GM19395 (cell line): ENCODE data around the gene KANSL1L.
"Not testable (repeated sequence)": the region's sequence is repeated elsewhere in the genome, so short reads cannot be mapped to it uniquely, and the experiment has no call there.

Experiments used
- ATAC-seq: cut with Tn5 transposase; IDR thresholded peaks from one replicate; pipeline ENCODE4 v1.9.1; 2021; ENCODE audit warnings: mild to moderate bottlenecking, moderate library complexity; ENCODE audit not compliant: unreplicated experiment

KANSL1L gene

GRCh38 chr2:210177769-210178168, 6.6 kb upstream of the KANSL1L start:
- no peak for ATAC-seq

DNA sequence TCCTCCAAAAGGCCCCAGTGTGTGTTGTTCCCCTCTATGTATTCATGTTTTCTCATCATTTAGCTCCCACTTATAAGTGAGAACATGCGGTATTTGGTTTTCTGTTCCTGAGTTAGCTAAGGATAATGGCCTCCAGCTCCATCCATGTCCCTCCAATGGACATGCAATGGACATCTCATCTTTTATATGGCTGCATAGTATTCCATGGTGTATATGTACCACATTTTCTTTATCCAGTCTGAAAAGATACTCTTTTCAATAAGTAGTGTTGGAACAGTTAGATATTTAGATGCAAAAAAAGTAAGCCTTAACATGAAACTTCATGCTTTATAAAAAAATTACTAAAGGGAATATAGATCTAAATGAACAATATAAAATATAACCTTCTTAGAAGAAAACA, 5.9 kb upstream of the KANSL1L start:
- ATAC-seq = not testable (repeated sequence)

GRCh38 chr2:210174086-210174485, 2.9 kb upstream of the KANSL1L start:
- ATAC-seq = no peak

GRCh38 chr2:210172219-210172575, 988 bp upstream of the KANSL1L start:
- no peak for ATAC-seq

GRCh38 chr2:210170446-210171303, 534 bp downstream of the KANSL1L start:
- peak; percentile 71 for ATAC-seq

- ATAC-seq = no peak
These were observed 1.1 kb downstream of the KANSL1L start for GRCh38 chr2:210170196-210170445.

- peak; percentile 34 for ATAC-seq
These were observed 1.6 kb downstream of the KANSL1L start for GRCh38 chr2:210169516-210170195.

GRCh38 chr2:210167227-210167626, 4.0 kb downstream of the KANSL1L start:
- no peak for ATAC-seq

DNA sequence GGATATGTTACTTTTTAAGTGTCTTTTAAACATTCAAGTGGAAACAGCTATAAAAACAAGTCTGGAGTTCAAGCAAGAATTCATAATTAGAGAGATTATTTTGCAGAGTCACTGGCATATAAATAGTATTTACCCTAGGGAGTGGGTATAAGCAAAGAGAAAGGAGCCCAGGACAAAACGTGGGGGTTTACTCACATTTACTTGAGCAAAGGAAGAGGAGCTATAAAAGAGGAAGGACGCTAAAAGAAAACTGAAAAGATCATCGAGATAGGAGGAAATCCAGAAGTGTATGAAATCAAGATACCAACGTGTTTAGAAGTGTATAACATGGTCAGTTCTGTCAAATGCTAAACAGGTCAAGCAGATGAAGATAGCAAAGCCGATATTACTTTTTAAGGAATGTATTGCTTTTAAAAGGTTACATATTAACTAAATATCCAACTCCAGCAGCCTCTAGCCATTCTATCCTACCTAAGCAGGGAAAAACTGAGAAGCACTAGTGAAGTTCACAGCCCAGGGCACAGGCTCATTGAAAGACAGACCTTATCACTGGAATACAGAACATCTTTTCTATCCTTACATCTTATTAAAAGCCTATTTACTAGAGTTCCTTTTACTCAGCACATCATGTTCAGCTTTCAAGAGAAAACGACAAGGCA, 8.6 kb downstream of the KANSL1L start:
- peak; percentile 47 for ATAC-seq

DNA sequence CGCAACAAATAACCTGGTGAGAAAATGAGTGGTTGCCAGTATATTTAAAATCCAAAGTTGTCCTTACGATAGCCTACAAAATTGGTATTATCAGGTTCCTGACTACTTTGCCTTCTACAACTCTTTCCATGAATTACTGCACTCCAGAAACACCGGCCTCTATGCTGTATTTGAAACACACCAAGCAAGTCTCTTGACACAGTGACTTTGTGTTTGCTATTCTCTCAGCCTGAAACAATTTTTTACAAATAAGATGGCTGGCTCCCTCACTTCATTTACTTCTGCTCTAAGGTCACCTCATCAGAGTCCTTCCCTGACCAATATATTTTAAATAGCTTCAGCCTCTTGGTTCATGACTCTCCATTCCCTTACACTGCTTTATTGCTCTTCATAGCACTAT, 12.2 kb downstream of the KANSL1L start:
- ATAC-seq = no peak

GRCh38 chr2:210158236-210158635, 13.0 kb downstream of the KANSL1L start:
- ATAC-seq = no peak

DNA sequence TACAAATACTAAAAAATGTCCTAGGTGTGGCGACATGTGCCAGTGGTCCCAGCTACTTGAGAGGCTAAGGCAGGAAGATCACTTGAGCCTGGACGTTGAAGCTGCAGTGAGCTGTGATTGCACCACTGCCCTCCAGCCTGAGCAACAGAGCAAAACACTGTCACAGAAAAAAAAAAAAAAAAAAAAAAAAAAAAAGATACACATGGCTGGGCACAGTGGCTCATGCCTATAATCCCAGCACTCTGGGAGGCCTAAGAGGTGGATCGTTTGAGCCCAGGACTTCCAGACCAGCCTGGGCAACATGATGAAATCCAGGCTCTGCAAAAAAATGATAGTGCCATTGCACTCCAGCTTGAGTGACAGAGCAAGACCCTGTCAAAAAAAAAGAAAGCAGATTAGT, 13.7 kb downstream of the KANSL1L start:
- ATAC-seq = no peak

DNA sequence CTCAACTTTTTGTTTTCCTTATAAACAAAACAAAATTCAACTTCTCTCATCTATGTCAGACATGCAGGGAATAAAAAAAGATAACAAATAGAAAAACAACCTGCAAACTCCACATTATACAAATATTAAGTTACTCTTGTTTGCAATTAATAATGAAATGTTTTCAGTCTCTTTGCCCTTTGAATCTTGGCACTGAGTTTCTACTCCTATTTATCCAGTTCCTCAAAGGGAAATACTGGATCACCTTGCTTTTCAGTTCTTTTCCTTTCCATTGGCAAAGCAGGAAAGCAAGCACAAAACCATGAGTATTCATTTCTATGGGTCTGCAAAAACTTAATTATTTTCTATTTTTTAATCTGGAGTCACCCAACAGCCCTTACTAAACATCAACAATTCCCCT, 23.6 kb downstream of the KANSL1L start:
- no peak for ATAC-seq

GRCh38 chr2:210132239-210132638, 39.0 kb downstream of the KANSL1L start:
- ATAC-seq = no peak

- ATAC-seq = no peak
These were observed 42.2 kb downstream of the KANSL1L start for GRCh38 chr2:210128961-210129360.

DNA sequence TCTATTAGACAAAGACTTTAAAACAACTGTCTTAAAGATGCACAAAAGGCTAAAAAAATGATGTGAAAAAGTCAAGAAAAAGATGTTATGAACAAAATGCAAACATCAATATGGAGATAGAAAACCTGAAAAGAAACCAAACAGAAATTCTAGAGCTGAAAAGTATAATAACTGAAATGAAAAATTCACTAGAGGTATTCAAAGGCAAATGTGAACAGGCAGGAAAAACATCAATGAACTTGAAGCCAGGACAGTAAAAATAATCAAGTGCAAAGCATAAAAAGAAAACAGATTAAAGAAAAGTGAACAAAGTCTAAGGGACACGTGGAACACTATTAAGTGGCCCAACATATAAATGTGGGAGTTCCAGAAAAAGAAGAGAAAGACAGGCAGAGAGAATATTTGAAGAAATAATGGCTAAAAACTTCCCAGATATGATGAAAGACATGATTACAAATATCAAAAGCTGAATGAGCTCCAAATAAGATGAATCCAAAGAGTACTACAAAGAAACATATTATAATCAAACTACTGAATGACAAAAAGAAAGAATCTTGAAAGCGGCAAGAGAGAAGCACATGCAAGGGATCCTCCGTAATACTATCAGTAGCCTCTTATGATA, 57.5 kb downstream of the KANSL1L start:
- ATAC-seq = no peak

DNA sequence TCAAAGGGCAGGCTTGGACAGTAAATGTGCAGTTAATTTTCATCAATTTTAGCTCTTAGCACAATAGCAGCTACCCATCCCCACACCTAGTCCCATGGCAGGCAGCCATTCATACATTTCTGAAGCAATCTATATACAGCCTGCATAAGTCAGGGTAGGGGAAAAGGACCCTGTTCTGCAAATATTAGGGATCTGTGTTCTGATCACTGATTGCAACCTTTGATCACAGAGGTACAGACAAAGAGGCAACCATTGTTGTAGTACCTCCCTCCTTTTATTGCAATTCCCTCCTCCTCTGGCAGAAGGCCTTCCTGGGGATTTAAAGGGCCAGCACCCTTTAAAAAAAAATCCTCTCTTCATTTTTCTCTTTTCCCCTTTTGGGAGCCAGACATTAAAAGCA, 58.3 kb downstream of the KANSL1L start:
- ATAC-seq = no peak

GRCh38 chr2:210099940-210100339, 71.3 kb downstream of the KANSL1L start:
- no peak for ATAC-seq

DNA sequence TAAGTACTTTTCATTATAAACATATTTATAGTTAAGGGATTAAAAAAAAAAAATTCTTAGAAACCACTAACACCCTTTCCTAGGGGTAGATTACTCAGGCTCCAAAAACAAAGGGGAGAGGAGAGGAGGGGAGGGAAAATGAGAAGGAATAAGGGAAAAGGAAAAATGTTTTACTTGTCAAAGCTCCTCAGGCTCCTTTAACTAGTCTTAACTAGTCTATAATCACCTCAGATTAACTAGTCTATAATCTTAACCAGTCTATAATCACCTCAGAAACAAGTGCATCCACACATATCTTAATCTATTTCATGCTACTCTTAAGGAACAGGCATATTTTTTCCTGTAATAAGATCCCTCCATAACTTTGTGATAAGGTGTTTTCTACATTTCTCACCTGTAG, 76.4 kb downstream of the KANSL1L start:
- no peak for ATAC-seq

DNA sequence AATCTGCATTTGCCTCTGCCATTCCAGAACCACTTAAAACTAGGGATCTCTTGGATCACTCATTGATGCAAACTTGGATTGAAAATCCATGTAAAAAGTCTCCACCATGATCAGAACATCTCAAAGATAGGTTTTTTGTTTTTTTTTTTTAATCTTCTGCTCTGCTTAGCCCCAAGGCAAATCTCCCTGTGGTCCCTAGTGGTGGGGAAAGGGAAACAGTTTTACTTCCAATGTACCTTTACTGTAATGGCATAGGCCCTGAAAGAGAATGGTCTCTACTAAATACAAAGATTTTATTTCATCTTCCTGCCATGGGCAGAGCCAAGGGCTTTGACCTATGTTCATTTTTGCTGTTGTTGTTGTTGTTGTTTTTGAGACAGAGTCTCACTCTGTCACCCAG, 78.4 kb downstream of the KANSL1L start:
- no peak for ATAC-seq

DNA sequence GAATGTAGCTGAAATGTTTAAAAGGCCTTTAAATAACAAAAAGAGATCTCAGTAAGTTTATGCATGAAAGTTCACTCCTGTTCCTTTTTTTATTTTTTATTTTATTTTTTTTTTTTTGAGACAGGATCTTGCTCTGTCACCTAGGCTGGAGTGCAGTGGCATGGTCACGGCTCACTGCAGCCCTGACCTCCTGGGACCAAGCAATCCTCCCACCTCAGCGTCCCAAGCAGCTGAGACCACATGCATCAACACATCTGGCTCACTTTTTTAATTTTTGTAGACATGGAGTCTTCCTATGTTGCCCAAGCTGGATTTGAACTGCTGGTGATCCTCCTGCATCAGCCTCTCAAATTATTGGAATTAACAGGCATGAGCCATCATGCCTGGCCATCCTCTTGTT, 84.3 kb downstream of the KANSL1L start:
- ATAC-seq = no peak

GRCh38 chr2:210086292-210086691, 84.9 kb downstream of the KANSL1L start:
- no peak for ATAC-seq
